Loucy (cell line): ENCODE data around the gene GNA14.
A peak's percentile ranks its signal among the peaks of the same experiment; 100 is the strongest.

ENCODE experiments used
- H2AFZ ChIP-seq: fragments of 200-600 bp; sonication (generic); 2 replicates; pipeline ENCODE4 v1.6.0; 2016; ENCODE audit warnings: antibody characterized with exemption, mild to moderate bottlenecking, low read length, moderate library complexity
- H3F3A ChIP-seq: fragments of 200-600 bp; 2 replicates; pipeline ENCODE4 v1.6.0; 2016; ENCODE audit warnings: antibody characterized with exemption, low read depth, mild to moderate bottlenecking
- H3K27me3 ChIP-seq: fragments of 200-600 bp; sonication (generic); 2 replicates; pipeline ENCODE4 v1.6.1; 2014; ENCODE audit warnings: low read length, mild to moderate bottlenecking; ENCODE audit not compliant: insufficient read depth, poor library complexity, severe bottlenecking
- H3K36me3 ChIP-seq: fragments of 200-600 bp; sonication (generic); 2 replicates; pipeline ENCODE4 v1.6.1; 2016; ENCODE audit warnings: low read length; ENCODE audit not compliant: insufficient read depth
- H3K4me1 ChIP-seq: fragments of 200-600 bp; sonication (generic); 2 replicates; pipeline ENCODE4 v1.5.1; 2014; ENCODE audit warnings: low read length, mild to moderate bottlenecking; ENCODE audit not compliant: insufficient read depth, poor library complexity, severe bottlenecking
- H3K4me2 ChIP-seq: fragments of 200-600 bp; sonication (generic); 2 replicates; pipeline ENCODE4 v1.6.0; 2014; ENCODE audit warnings: antibody characterized with exemption, low read length, low read depth, mild to moderate bottlenecking; ENCODE audit not compliant: poor library complexity, severe bottlenecking
- H3K4me3 ChIP-seq: fragments of 200-600 bp; sonication (generic); 2 replicates; pipeline ENCODE4 v1.5.1; 2014; ENCODE audit warnings: low read length, mild to moderate bottlenecking, mixed read lengths; ENCODE audit not compliant: poor library complexity, severe bottlenecking
- H3K79me2 ChIP-seq: fragments of 200-600 bp; sonication (generic); 2 replicates; pipeline ENCODE4 v1.6.1; 2014; ENCODE audit warnings: low read length; ENCODE audit not compliant: insufficient read depth
- H3K9ac ChIP-seq: fragments of 200-600 bp; sonication (generic); 2 replicates; pipeline ENCODE4 v1.6.0; 2014; ENCODE audit warnings: mild to moderate bottlenecking, low read depth, low read length, moderate library complexity; ENCODE audit not compliant: poor library complexity, severe bottlenecking
- H3K9me2 ChIP-seq: fragments of 200-600 bp; sonication (generic); replicated peaks from 2 replicates; pipeline ENCODE4 v1.6.1; 2016; ENCODE audit warnings: low read depth, low read length, mixed read lengths
- H3K9me3 ChIP-seq: fragments of 200-600 bp; sonication (generic); 2 replicates; pipeline ENCODE4 v1.6.1; 2014; ENCODE audit warnings: mild to moderate bottlenecking, antibody characterized with exemption, low read length, low read depth; ENCODE audit not compliant: insufficient read depth
- H4K20me1 ChIP-seq: fragments of 200-600 bp; sonication (generic); 2 replicates; pipeline ENCODE4 v1.6.0; 2014; ENCODE audit warnings: antibody characterized with exemption, low read length, mild to moderate bottlenecking; ENCODE audit not compliant: insufficient read depth, poor library complexity, severe bottlenecking
- EZH2phosphoT487 ChIP-seq: fragments of 200-600 bp; IDR thresholded peaks from 2 replicates; pipeline ENCODE4 v1.6.1; 2018; ENCODE audit warnings: antibody characterized with exemption, mild to moderate bottlenecking, moderate library complexity, borderline replicate concordance
- TF ChIP-seq, protein P1 (sequence below): fragments of 200-600 bp; sonication (generic); conservative IDR thresholded peaks from 2 replicates; pipeline ENCODE4 v1.5.1; 2014; ENCODE audit warnings: mild to moderate bottlenecking, antibody characterized with exemption, low read length

Gene GNA14

DNA sequence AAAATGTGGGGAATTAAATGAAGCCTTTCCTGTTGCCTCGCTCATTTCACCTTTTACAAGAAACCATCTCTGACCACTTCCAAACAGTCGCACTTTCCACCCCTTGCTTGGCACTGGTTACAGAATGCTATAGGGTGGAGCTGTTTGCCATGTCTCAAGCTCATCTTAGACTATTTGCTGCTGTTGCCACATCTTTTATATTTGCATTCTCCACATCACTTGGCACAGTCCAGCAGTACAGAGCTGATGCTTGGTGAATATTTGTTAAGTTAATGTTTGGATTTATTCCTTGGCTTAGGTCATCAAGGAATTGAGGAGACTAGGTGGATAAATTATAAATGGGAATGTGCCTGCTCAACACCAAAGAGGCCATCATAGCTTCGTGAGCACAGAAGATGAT, 53.2 kb downstream of the GNA14 start:
- Histone ChIP-seq H3K79me2 (no peaks in the 10 kb centered on the region), H2AFZ (no peak overlapping the region)
- TF ChIP-seq, protein P1, sequence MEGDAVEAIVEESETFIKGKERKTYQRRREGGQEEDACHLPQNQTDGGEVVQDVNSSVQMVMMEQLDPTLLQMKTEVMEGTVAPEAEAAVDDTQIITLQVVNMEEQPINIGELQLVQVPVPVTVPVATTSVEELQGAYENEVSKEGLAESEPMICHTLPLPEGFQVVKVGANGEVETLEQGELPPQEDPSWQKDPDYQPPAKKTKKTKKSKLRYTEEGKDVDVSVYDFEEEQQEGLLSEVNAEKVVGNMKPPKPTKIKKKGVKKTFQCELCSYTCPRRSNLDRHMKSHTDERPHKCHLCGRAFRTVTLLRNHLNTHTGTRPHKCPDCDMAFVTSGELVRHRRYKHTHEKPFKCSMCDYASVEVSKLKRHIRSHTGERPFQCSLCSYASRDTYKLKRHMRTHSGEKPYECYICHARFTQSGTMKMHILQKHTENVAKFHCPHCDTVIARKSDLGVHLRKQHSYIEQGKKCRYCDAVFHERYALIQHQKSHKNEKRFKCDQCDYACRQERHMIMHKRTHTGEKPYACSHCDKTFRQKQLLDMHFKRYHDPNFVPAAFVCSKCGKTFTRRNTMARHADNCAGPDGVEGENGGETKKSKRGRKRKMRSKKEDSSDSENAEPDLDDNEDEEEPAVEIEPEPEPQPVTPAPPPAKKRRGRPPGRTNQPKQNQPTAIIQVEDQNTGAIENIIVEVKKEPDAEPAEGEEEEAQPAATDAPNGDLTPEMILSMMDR: no peak
- TF ChIP-seq EZH2phosphoT487: no peak

DNA sequence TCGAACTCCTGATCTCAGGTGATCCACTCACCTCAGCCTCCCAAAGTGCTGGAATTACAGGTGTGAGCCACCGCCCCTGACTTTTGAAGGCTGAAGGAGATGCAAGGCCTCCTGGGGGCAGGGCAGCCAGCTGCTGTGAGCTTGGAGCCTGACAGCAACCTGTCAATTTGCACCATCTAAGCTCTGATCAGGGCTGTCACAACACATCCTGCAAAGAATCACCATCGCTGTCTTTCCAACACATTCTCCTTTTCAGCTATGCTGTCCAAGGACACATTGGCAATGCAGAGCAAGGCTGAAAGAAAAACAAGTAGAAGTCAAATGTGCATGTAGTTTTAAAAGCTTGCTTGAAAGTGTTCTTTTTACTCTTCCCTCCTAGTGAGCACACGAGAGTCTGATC, 54.6 kb downstream of the GNA14 start:
- no peak overlapping the region for H3K9ac ChIP-seq
- H3F3A ChIP-seq: no peaks in the 10 kb centered on the region
- TF ChIP-seq, protein P1: no peak
- no peak for TF ChIP-seq EZH2phosphoT487
- H3K9me2 ChIP-seq: no peaks in the 10 kb centered on the region
- no peaks in the 10 kb centered on the region for H3K79me2 ChIP-seq
- H2AFZ ChIP-seq: no peak overlapping the region
- H4K20me1 ChIP-seq: no peaks in the 10 kb centered on the region
- H3K4me2 ChIP-seq: no peak overlapping the region
- H3K9me3 ChIP-seq: no peaks in the 10 kb centered on the region
- H3K4me1 ChIP-seq: peaks cover 39% of the 10 kb centered on the region
- no peak overlapping the region for H3K4me3 ChIP-seq
- H3K36me3 ChIP-seq: no peaks in the 10 kb centered on the region
- no peaks in the 10 kb centered on the region for H3K27me3 ChIP-seq

More for the DNA sequence above, 53.2 kb downstream of the GNA14 start:
- no peaks in the 10 kb centered on the region for H3K27me3 ChIP-seq
- no peaks in the 10 kb centered on the region for H3F3A ChIP-seq
- peaks cover 31% of the 10 kb centered on the region for H3K4me1 ChIP-seq
- no peaks in the 10 kb centered on the region for H3K9me2 ChIP-seq
- H3K36me3 ChIP-seq: no peaks in the 10 kb centered on the region
- no peaks in the 10 kb centered on the region for H3K9me3 ChIP-seq
- H4K20me1 ChIP-seq: no peaks in the 10 kb centered on the region
- peak overlapping the region; percentile 63 for H3K4me2 ChIP-seq
- no peak overlapping the region for H3K9ac ChIP-seq
- H3K4me3 ChIP-seq: peak overlapping the region; percentile 13

DNA sequence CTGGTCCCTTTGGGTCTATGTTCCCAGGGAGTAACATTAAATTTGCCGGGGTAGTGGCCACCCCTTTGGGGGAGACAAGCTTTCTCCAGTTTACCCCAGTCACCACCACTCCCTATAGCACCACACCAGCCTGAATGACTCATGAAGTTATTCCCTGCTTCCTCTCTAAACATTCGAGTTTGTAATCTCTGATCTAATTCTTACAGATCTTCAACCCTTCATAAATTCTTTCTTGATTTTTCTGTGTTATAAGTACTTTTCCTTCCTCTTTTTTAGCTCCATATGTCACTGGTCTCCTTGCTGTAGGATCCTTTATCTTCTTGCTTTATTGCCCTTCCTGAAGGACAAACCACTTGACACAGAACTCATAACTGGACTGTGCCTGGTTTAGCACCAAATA, 55.6 kb downstream of the GNA14 start:
- no peaks in the 10 kb centered on the region for H3K27me3 ChIP-seq
- H4K20me1 ChIP-seq: no peaks in the 10 kb centered on the region
- H3K4me3 ChIP-seq: no peak overlapping the region
- H3K36me3 ChIP-seq: no peaks in the 10 kb centered on the region
- H2AFZ ChIP-seq: no peak overlapping the region
- H3F3A ChIP-seq: no peaks in the 10 kb centered on the region
- no peak overlapping the region for H3K9ac ChIP-seq
- H3K9me3 ChIP-seq: no peaks in the 10 kb centered on the region
- no peaks in the 10 kb centered on the region for H3K79me2 ChIP-seq
- no peak for TF ChIP-seq EZH2phosphoT487
- TF ChIP-seq, protein P1: no peak
- peaks cover 48% of the 10 kb centered on the region for H3K4me1 ChIP-seq
- H3K4me2 ChIP-seq: no peak overlapping the region
- H3K9me2 ChIP-seq: no peaks in the 10 kb centered on the region
